ENCODE results near the gene SLC25A39. TPM values are rescaled to one million over a fixed set of nuclear protein-coding genes. Genes with fewer than 3 reads are reported as not detected.

SLC25A39 gene
- polyA plus RNA-seq, 1 experiment, result 84.5 TPM

- ChIA-PET POLR2A (no interaction called here), CTCF (interaction anchor here (1.0 kb wide), 1 partner anchor 8 kb away, joined by 3 read pairs; no protein-coding TSS in a partner anchor)
- TF ChIP-seq CTCF (IDR thresholded peaks at IDR 0.05; ENCODE audit: insufficient read depth, low read depth, low read length), result no peak
These were observed 31.6 kb upstream of the SLC25A39 start for GRCh38 chr17:44356241-44356640.

GRCh38 chr17:44355642-44356099 lies 31.0 kb upstream of the SLC25A39 start:
- no peaks in the 10 kb centered on the region for H3K27me3 ChIP-seq (ENCODE audit: control insufficient read depth, insufficient read depth, low read length)
- POLR2A ChIA-PET, result no interaction called here
- H3K36me3 ChIP-seq (ENCODE audit: control insufficient read depth, insufficient read depth, low read length), result peaks cover 14% of the 10 kb centered on the region
- no peak overlapping the region for H3K4me3 ChIP-seq (ENCODE audit: low read depth, low read length)
- no peak for TF ChIP-seq CTCF (IDR thresholded peaks at IDR 0.05; ENCODE audit: insufficient read depth, low read depth, low read length)
- CTCF ChIA-PET, result interaction anchor here (1.0 to 1.9 kb wide), 2 partner anchors 9 to 10 kb away, joined by 3 to 9 read pairs; partner anchors contain the start of gene GRN
- no peak for DNase-seq (ENCODE audit: low read depth)

More at GRCh38 chr17:44356241-44356640, 31.6 kb upstream of the SLC25A39 start:
- Histone ChIP-seq H3K4me3 (ENCODE audit: low read depth, low read length) (no peak overlapping the region), H3K27me3 (ENCODE audit: control insufficient read depth, insufficient read depth, low read length) (no peaks in the 10 kb centered on the region), H3K36me3 (ENCODE audit: control insufficient read depth, insufficient read depth, low read length) (peaks cover 10% of the 10 kb centered on the region)
- DNase-seq (ENCODE audit: low read depth), result no peak

- ChIA-PET CTCF (interaction anchor here (0.6 to 1.9 kb wide), 4 partner anchors 9 to 308 kb away, joined by 3 to 9 read pairs (median 4); partner anchors contain the start of gene GRN), POLR2A (no interaction called here)
- no peak overlapping the region for H3K4me3 ChIP-seq (ENCODE audit: low read depth, low read length)
- peak; percentile 24; the same call in 1 of the 2 replicates for TF ChIP-seq CTCF (IDR thresholded peaks at IDR 0.05; ENCODE audit: insufficient read depth, low read depth, low read length)
- DNase-seq (ENCODE audit: low read depth), result no peak
- H3K36me3 ChIP-seq (ENCODE audit: control insufficient read depth, insufficient read depth, low read length), result peaks cover 19% of the 10 kb centered on the region
- no peaks in the 10 kb centered on the region for H3K27me3 ChIP-seq (ENCODE audit: control insufficient read depth, insufficient read depth, low read length)
These were observed 30.2 kb upstream of the SLC25A39 start for GRCh38 chr17:44354582-44355561.

- H3K36me3 ChIP-seq (ENCODE audit: control insufficient read depth, insufficient read depth, low read length), result peaks cover 22% of the 10 kb centered on the region
- peak overlapping the region; percentile 21; the same call in 1 of the 2 replicates for H3K4me3 ChIP-seq (ENCODE audit: low read depth, low read length)
- no peak for TF ChIP-seq CTCF (IDR thresholded peaks at IDR 0.05; ENCODE audit: insufficient read depth, low read depth, low read length)
- CTCF ChIA-PET, result interaction anchor here (0.6 to 7.1 kb wide), 7 partner anchors 7 to 309 kb away, joined by 3 to 69 read pairs (median 4); partner anchors contain the start of genes FAM171A2 and GRN
- DNase-seq (ENCODE audit: low read depth), result no peak
- H3K27me3 ChIP-seq (ENCODE audit: control insufficient read depth, insufficient read depth, low read length), result no peaks in the 10 kb centered on the region
- POLR2A ChIA-PET, result no interaction called here
These were observed 29.2 kb upstream of the SLC25A39 start for GRCh38 chr17:44353672-44354331.
